ENCODE data around the gene PTPN2.

GRCh38 chr18:12770469-12771219, 113.4 kb downstream of the PTPN2 start:
- TF ChIP-seq, protein P1, sequence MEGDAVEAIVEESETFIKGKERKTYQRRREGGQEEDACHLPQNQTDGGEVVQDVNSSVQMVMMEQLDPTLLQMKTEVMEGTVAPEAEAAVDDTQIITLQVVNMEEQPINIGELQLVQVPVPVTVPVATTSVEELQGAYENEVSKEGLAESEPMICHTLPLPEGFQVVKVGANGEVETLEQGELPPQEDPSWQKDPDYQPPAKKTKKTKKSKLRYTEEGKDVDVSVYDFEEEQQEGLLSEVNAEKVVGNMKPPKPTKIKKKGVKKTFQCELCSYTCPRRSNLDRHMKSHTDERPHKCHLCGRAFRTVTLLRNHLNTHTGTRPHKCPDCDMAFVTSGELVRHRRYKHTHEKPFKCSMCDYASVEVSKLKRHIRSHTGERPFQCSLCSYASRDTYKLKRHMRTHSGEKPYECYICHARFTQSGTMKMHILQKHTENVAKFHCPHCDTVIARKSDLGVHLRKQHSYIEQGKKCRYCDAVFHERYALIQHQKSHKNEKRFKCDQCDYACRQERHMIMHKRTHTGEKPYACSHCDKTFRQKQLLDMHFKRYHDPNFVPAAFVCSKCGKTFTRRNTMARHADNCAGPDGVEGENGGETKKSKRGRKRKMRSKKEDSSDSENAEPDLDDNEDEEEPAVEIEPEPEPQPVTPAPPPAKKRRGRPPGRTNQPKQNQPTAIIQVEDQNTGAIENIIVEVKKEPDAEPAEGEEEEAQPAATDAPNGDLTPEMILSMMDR (tag by site-specific recombination; IDR thresholded peaks at IDR 0.05), result no peak
- no peak for TF ChIP-seq KLF1 (tag by site-specific recombination; IDR thresholded peaks at IDR 0.05)
